ENCODE measurements around the gene SLAMF8. TPM values are rescaled to one million over a fixed set of nuclear protein-coding genes. Genes with fewer than 3 reads are reported as not detected.
A peak's percentile ranks its signal among the peaks of the same experiment; 100 is the strongest.

SLAMF8 gene
- total and polyA plus RNA-seq, 12 donors, result 0.30 to 24.4 (median 0.99) TPM

GRCh38 chr1:159795534-159795933 lies 31.1 kb upstream of the SLAMF8 start:
- H3K4me1 ChIP-seq, result peaks cover 0 to 13% (median 0%) of the 10 kb centered on the region in 9 donors
- H3K27ac ChIP-seq, result no peak overlapping the region
- TF ChIP-seq CTCF (IDR thresholded peaks at IDR 0.05), result no peak
- DNase-seq (no peak), ATAC-seq (no peak)
- no peaks in the 10 kb centered on the region for H3K36me3 ChIP-seq
- H3K4me3 ChIP-seq, result no peak overlapping the region
- H3K27me3 ChIP-seq, result peaks cover 0 to 56% (median 37%) of the 10 kb centered on the region in 7 donors
- H3K9me3 ChIP-seq, result no peaks in the 10 kb centered on the region
- WGBS, 2 donors, result 30 to 36% methylated on average over 5 of the region's 5 CpGs
- intact Hi-C loops (cut with DNase I), result loop anchor here in 8 of 10 donors (5.0 to 10.0 kb wide), 9 partner anchors 42 to 581 kb away; partner anchors contain the start of gene IGSF9 (in 4 of the 8)

- ATAC-seq, result peak; percentile 81 to 94 (median 90)
- H3K27ac ChIP-seq, result no peak overlapping the region
- intact Hi-C loops (cut with DNase I), result loop anchor here (1.0 to 10.0 kb wide), 15 partner anchors 38 to 584 kb away; partner anchors contain the start of gene IGSF9 (in 5 of the 10)
- DNase-seq, result peak; percentile 31 to 79
- no peak overlapping the region for H3K4me3 ChIP-seq
- no peaks in the 10 kb centered on the region for H3K9me3 ChIP-seq
- peaks cover 0 to 37% (median 0%) of the 10 kb centered on the region in 9 donors for H3K4me1 ChIP-seq
- peaks cover 0 to 30% (median 15%) of the 10 kb centered on the region in 7 donors for H3K27me3 ChIP-seq
- H3K36me3 ChIP-seq, result no peaks in the 10 kb centered on the region
- WGBS, 2 donors, result 0 to 1% methylated on average over 2 of the region's 2 CpGs
- TF ChIP-seq CTCF (IDR thresholded peaks at IDR 0.05), result peak; percentile 58 to 85 (median 81)
Measured at GRCh38 chr1:159798893-159799292, 27.8 kb upstream of the SLAMF8 start.

GRCh38 chr1:159799446-159799985 lies 27.2 kb upstream of the SLAMF8 start:
- ATAC-seq, result no peak
- Histone ChIP-seq H3K27ac (no peak overlapping the region), H3K9me3 (no peaks in the 10 kb centered on the region), H3K27me3 (peaks cover 0 to 24% (median 11%) of the 10 kb centered on the region in 7 donors), H3K4me3 (no peak overlapping the region), H3K4me1 (peaks cover 0 to 41% (median 0%) of the 10 kb centered on the region in 9 donors), H3K36me3 (no peaks in the 10 kb centered on the region)
- DNase-seq, result no peak
- TF ChIP-seq CTCF (IDR thresholded peaks at IDR 0.05), result no peak
- intact Hi-C loops (cut with DNase I), result loop anchor here (1.0 to 10.0 kb wide), 15 partner anchors 38 to 585 kb away; partner anchors contain the start of gene IGSF9 (in 5 of the 10)
- 98 to 99% methylated on average over 4 of the region's 4 CpGs for WGBS, 2 donors

GRCh38 chr1:159800177-159800930 lies 26.3 kb upstream of the SLAMF8 start:
- no peak for TF ChIP-seq CTCF (IDR thresholded peaks at IDR 0.05)
- ATAC-seq (no peak), DNase-seq (no peak)
- H3K4me3 ChIP-seq, result peak overlapping the region in 1 of 10 donors; percentile 28
- WGBS, 2 donors, result 74 to 79% methylated on average over 8 of the region's 8 CpGs
- intact Hi-C loops (cut with DNase I), result loop anchor here in 5 of 10 donors (2.0 to 10.0 kb wide), 4 partner anchors 96 to 212 kb away; partner anchors contain the start of gene IGSF9 (in 2 of the 5)
- peaks cover 0 to 16% (median 3%) of the 10 kb centered on the region in 7 donors for H3K27me3 ChIP-seq
- peaks cover 0 to 44% (median 0%) of the 10 kb centered on the region in 9 donors for H3K4me1 ChIP-seq
- no peaks in the 10 kb centered on the region for H3K36me3 ChIP-seq
- no peaks in the 10 kb centered on the region for H3K9me3 ChIP-seq
- H3K27ac ChIP-seq, result peak overlapping the region in 1 of 10 donors; percentile 44
